HepG2 (cell line): ENCODE results near the gene CYP4V2. TPM values are rescaled to one million over a fixed set of nuclear protein-coding genes. Genes with fewer than 3 reads are reported as not detected.

ENCODE experiments used
- LCORL ChIP-seq, 2 experiments: fragments of 450-650 bp in 1 of 2; sonication (generic) in 1 of 2; formaldehyde crosslinking in 1 of 2; IDR thresholded peaks; 2 replicates each; pipeline versions ENCODE4 v1.5.0 to v1.6.1; 2017 to 2020; ENCODE audit warnings: antibody characterized with exemption in 1 of 2, missing genetic modification reagents in 1 of 2
- NFAT5 ChIP-seq: sonication (generic); formaldehyde crosslinking; IDR thresholded peaks from 2 replicates; pipeline ENCODE4 v1.4.0; 2020; ENCODE audit warnings: missing genetic modification reagents
- NFKBIZ ChIP-seq: IDR thresholded peaks from 2 replicates; pipeline ENCODE4 v1.6.1; 2018; ENCODE audit warnings: missing genetic modification reagents, missing compliant biosample characterization
- PHF5A ChIP-seq: IDR thresholded peaks from one replicate; pipeline ENCODE4 v1.6.1; 2018; ENCODE audit warnings: low read depth, missing genetic modification reagents; ENCODE audit not compliant: unreplicated experiment
- PRDM15 ChIP-seq: sonication (generic); formaldehyde crosslinking; IDR thresholded peaks from 2 replicates; pipeline ENCODE4 v1.4.0; 2020; ENCODE audit warnings: missing genetic modification reagents
- RFX3 ChIP-seq: IDR thresholded peaks from 2 replicates; pipeline ENCODE4 v1.6.1; 2016; ENCODE audit warnings: missing biosample characterization, missing genetic modification reagents
- TBX2 ChIP-seq: sonication (generic); formaldehyde crosslinking; IDR thresholded peaks from 2 replicates; pipeline ENCODE4 v1.5.0; 2020; ENCODE audit warnings: missing genetic modification reagents, mild to moderate bottlenecking, borderline replicate concordance
- ZBTB1 ChIP-seq: sonication (generic); formaldehyde crosslinking; IDR thresholded peaks from 2 replicates; pipeline ENCODE4 v1.4.0; 2020; ENCODE audit warnings: missing genetic modification reagents, borderline replicate concordance
- ZBTB49 ChIP-seq: sonication (generic); formaldehyde crosslinking; IDR thresholded peaks from 2 replicates; pipeline ENCODE4 v1.4.0; 2020; ENCODE audit warnings: missing genetic modification reagents, borderline replicate concordance
- ZNF740 ChIP-seq: sonication (generic); formaldehyde crosslinking; IDR thresholded peaks from 2 replicates; pipeline ENCODE4 v1.4.0; 2020; ENCODE audit warnings: missing genetic modification reagents
- ZNF878 ChIP-seq: sonication (generic); formaldehyde crosslinking; IDR thresholded peaks from 2 replicates; pipeline ENCODE4 v1.8.1; 2023; ENCODE audit warnings: mild to moderate bottlenecking, missing genetic modification reagents, moderate library complexity
- polyA plus RNA-seq, 8 experiments: library from polyadenylated mRNA; depleted of rRNA in 3 of 8; stranded (reverse) in 7 of 8; unstranded in 1 of 8; fragments of >200 nt; fragmentation: Illumina TruSeq in 4 of 8; extraction: Trizol in 4 of 8; gene quantifications; 2 replicates each; pipeline versions ENCODE4 v1.2.1 to v1.2.3, GENCODE V29; 2011 to 2016; ENCODE audit warnings: low read depth in 4 of 8, missing spikeins in 1 of 8, mixed read lengths in 1 of 8; ENCODE audit not compliant: insufficient read depth in 1 of 8
- total RNA-seq, 5 experiments: library from RNA; depleted of rRNA; stranded (reverse); fragments of >200 nt; fragmentation: Illumina TruSeq; extraction: Trizol; gene quantifications; 2 replicates each; pipeline ENCODE4 v1.2.3, GENCODE V29; 2016; ENCODE audit warnings: low read depth in 1 of 5
- TF ChIP-seq, protein P1 (sequence below): sonication (generic); formaldehyde crosslinking; IDR thresholded peaks from 2 replicates; pipeline ENCODE4 v1.5.1; 2020; ENCODE audit warnings: mild to moderate bottlenecking, missing genetic modification reagents, borderline replicate concordance

The CYP4V2 gene
- total and polyA plus RNA-seq, 2 of the 13 experiments (the other 11 are each of a cell fraction or from before 2014, with no cell fraction given): 4.7 to 7.2 TPM

- TF ChIP-seq ZNF740 (no peak), NFAT5 (CRISPR knock-in tag) (no peak), ZBTB49 (CRISPR knock-in tag) (no peak), RFX3 (no peak), ZBTB1 (CRISPR knock-in tag) (no peak), LCORL (IDR thresholded peaks at IDR 0.05) (no peak), LCORL (CRISPR knock-in tag; IDR thresholded peaks at IDR 0.05) (no peak), ZNF878 (CRISPR knock-in tag) (no peak), PRDM15 (no peak), NFKBIZ (CRISPR knock-in tag) (no peak), PHF5A (CRISPR knock-in tag) (no peak), TBX2 (CRISPR knock-in tag) (no peak)
- TF ChIP-seq, protein P1, sequence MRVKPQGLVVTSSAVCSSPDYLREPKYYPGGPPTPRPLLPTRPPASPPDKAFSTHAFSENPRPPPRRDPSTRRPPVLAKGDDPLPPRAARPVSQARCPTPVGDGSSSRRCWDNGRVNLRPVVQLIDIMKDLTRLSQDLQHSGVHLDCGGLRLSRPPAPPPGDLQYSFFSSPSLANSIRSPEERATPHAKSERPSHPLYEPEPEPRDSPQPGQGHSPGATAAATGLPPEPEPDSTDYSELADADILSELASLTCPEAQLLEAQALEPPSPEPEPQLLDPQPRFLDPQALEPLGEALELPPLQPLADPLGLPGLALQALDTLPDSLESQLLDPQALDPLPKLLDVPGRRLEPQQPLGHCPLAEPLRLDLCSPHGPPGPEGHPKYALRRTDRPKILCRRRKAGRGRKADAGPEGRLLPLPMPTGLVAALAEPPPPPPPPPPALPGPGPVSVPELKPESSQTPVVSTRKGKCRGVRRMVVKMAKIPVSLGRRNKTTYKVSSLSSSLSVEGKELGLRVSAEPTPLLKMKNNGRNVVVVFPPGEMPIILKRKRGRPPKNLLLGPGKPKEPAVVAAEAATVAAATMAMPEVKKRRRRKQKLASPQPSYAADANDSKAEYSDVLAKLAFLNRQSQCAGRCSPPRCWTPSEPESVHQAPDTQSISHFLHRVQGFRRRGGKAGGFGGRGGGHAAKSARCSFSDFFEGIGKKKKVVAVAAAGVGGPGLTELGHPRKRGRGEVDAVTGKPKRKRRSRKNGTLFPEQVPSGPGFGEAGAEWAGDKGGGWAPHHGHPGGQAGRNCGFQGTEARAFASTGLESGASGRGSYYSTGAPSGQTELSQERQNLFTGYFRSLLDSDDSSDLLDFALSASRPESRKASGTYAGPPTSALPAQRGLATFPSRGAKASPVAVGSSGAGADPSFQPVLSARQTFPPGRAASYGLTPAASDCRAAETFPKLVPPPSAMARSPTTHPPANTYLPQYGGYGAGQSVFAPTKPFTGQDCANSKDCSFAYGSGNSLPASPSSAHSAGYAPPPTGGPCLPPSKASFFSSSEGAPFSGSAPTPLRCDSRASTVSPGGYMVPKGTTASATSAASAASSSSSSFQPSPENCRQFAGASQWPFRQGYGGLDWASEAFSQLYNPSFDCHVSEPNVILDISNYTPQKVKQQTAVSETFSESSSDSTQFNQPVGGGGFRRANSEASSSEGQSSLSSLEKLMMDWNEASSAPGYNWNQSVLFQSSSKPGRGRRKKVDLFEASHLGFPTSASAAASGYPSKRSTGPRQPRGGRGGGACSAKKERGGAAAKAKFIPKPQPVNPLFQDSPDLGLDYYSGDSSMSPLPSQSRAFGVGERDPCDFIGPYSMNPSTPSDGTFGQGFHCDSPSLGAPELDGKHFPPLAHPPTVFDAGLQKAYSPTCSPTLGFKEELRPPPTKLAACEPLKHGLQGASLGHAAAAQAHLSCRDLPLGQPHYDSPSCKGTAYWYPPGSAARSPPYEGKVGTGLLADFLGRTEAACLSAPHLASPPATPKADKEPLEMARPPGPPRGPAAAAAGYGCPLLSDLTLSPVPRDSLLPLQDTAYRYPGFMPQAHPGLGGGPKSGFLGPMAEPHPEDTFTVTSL (CRISPR knock-in tag): no peak
Observed at GRCh38 chr4:186260117-186260503, 68.7 kb downstream of the CYP4V2 start (continued).
